ENCODE measurements around the gene FAP. TPM values are rescaled to one million over a fixed set of nuclear protein-coding genes. Genes with fewer than 3 reads are reported as not detected.

Gene FAP
- total RNA-seq, 1 experiment from 2014 or later, result 102 TPM

- no peak for DNase-seq (ENCODE audit: low read depth)
Measured at GRCh38 chr2:162243715-162244114, 470 bp upstream of the FAP start.

DNA sequence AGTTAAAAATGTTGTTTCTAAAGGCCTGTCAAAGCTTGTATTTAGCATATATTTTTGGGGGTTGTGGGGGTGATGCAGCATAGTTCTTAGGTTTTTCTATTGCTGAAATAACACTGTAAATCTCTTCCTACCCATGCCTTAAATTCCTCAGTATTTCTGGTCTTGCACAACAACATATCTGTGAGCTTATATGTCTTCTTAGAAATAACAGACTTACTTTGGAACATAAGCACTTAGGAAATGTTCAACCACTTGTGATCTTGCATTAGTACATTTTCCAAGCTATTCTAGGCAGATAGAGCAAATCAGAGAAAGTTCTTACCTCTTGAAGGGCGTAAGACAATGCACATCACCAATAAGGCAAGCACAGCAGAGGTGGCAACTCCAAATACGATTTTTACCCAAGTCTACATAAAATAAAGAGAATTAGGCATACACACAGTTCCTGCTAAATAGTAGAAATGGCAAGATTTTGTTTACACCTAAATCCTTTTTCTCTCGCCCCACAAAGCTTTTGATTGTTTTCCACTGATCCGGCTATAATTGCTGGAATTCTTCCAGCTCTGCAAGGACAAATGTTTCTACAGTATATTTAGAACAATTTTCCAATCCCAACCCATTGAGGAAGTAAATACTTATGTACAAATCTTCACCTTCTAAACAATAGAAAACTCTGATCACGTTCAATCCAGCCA is 512 bp downstream of the FAP start:
- DNase-seq (ENCODE audit: low read depth), result peak; percentile 75

- DNase-seq (ENCODE audit: low read depth), result no peak
Measured at GRCh38 chr2:162241571-162241970, 1.7 kb downstream of the FAP start.

- DNase-seq (ENCODE audit: low read depth), result no peak
Measured at GRCh38 chr2:162234620-162235462, 8.4 kb downstream of the FAP start.

DNA sequence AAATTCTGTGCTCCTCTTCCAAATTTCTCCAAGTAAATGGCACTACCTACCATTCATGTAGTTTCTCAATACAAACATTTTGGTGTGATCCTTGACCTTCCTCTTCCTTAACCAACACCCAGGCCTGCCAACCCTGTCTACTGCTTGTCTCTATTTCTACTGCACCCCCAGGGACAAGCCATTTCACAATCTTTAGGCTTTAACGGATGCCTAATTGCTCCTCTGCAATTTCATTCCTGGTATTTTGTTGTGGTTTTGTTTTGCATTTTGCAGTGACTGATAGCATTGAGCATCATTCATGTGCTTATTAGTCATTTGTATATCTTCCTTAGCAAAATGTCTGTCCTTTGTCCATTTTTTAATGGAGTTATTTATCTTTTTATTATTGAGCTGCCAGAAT is 10.0 kb downstream of the FAP start:
- peak; percentile 94 for DNase-seq (ENCODE audit: low read depth)

GRCh38 chr2:162232671-162233070 is 10.6 kb downstream of the FAP start:
- no peak for DNase-seq (ENCODE audit: low read depth)

DNA sequence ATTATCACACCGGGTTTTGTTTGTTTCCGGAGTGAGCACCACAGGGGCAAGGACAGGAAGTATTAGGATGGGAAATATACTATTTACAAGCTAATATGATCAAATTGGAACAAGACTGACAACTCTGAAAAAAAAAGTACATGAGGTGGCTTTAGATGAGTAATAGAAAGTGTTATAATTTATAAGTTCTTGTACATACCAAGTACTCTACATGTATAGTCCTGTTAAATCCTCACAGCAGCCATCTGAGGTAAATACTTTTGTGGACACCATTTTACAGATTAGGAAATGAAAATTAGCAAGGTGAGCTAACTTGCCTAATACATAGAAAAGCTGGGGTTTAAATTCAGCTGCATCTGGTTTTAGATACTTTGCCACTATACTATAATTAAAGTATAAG is 11.2 kb downstream of the FAP start:
- DNase-seq (ENCODE audit: low read depth), result no peak

DNA sequence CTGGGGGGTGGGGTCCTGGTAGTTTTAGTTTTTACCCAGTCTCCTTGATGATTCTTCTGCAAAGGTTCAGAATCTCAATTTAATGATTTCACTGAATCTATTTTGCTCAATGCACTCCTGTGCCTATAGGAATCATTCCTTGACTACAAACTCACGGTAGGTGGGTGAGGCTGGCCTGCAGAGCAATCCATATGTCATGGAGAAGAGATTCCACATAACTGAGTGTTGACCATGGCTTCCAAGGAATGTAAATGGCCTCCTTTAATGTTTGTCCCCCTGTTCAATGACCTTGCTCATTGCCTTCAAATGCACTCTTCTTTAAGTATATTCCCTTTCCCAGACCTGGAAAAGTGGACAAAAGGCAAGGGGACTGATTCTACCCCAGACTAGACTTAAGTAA is 12.5 kb downstream of the FAP start:
- DNase-seq (ENCODE audit: low read depth), result no peak

DNA sequence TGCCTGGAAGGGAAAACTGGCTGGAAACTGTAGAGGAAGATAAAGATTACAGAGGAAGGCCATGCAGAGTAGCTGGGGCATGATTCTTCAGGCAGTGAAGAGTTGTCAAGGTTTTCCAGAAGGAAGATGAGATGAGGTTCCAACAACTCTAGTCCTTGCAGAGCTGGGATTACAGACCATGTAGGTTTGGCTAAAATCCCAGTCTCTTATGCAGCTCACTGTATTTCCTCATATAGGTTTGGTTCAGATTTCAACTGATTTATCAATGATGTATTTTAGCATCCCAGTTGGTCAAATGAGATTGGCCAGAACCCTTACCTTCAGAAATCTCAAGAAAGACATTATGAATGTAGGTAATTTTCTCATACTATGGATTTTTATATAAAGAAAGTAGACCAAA is 16.4 kb downstream of the FAP start:
- no peak for DNase-seq (ENCODE audit: low read depth)

- DNase-seq (ENCODE audit: low read depth), result peak; percentile 76
Measured at GRCh38 chr2:162221064-162221463, 22.2 kb downstream of the FAP start.

DNA sequence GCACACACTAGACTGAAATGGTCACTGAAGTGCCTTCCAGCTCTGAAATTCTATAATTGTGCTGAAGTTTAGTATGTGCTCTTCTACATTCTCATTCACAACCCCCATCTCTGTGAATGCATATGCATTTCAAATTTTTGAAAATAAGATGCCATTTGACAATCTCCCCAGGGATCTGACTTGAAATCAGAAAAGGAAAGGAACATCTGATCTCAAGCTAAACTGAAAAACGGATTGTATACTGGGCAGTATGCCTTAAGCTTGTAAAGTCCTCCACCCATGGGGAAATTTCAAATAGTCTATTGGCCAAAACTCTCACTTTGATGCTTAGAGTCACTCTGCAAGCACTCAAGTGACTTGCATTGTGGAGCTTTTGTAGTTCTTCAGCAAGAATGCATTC is 22.9 kb downstream of the FAP start:
- no peak for DNase-seq (ENCODE audit: low read depth)

DNA sequence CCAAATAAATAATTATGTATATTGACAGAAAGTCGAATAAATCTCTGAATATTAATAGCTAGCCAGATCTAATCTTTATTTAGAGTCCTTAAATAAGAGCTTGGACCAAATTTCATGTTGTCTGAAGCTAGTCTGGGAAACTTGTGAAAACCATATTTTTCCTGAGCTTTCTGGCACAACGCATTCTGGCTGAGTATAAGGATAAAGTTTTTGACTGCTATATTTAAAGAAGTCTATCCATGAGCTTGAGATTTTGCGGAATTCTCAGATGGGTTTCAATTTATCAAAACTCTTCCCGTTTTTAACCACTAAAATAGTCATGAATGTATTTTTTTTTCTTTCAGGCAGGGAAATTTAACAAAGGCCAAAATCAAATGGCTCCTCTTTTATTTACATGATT is 23.8 kb downstream of the FAP start:
- DNase-seq (ENCODE audit: low read depth), result no peak

- no peak for DNase-seq (ENCODE audit: low read depth)
Measured at GRCh38 chr2:162217598-162217997, 25.6 kb downstream of the FAP start.

- no peak for DNase-seq (ENCODE audit: low read depth)
Measured at GRCh38 chr2:162215162-162215561, 28.1 kb downstream of the FAP start.

GRCh38 chr2:162212366-162212765 is 30.9 kb downstream of the FAP start:
- no peak for DNase-seq (ENCODE audit: low read depth)

DNA sequence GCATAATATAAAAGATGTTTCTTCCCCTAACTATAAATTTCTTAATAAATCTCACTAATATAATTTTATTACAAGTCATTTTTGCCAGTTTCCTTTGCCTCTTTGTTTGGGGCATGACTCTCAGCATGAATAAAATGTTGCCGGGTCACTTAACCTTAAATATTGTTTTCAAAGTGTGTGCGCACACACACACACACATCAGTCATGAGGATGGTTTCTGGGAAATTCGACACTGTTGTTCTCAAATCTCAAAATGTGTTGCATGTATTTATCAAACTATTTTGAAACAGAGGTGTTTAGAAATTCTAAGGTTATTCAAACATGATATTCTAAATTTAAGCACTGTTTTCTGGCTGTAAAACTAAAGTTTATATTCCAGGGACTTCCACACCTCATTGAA is 31.5 kb downstream of the FAP start:
- peak; percentile 41 for DNase-seq (ENCODE audit: low read depth)

- DNase-seq (ENCODE audit: low read depth), result peak; percentile 36
Measured at GRCh38 chr2:162210385-162210784, 32.9 kb downstream of the FAP start.

GRCh38 chr2:162202203-162202602 is 41.0 kb downstream of the FAP start:
- no peak for DNase-seq (ENCODE audit: low read depth)

DNA sequence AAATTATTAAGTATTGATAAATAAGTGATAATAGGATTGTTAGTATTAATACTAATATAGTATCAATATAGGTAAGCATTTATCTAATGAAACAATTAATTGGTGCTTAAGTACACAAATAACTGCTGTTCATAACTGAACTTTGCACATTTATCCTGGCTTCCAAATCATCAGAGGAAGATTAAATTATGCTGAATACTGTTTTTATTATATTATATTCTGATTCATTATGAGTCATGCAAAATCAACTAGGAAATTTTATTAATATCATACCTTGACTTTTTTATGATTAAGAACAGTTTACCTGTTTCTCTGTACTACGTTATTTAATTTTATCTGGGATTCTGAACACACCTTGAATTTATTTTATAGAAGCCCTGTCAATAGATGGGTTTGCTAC is 42.6 kb downstream of the FAP start:
- no peak for DNase-seq (ENCODE audit: low read depth)

DNA sequence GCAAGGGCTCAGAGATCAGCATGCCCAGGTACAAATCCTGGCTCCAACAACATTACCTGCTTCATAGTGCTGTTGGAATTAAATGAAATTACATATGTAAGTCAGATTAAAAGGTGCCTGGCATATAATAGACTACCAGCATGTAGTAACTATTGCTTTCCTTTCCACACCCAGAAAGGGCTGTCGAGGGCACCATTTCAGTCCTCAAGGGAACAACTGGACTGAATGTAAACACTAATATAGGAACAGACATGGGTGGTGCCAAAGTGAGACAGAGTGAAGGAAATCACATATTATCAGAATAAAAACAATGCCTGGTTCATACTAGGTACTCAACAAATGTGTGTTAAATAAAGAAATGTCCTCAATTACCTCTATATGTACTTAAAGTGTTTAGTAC is 43.3 kb downstream of the FAP start:
- no peak for DNase-seq (ENCODE audit: low read depth)

DNA sequence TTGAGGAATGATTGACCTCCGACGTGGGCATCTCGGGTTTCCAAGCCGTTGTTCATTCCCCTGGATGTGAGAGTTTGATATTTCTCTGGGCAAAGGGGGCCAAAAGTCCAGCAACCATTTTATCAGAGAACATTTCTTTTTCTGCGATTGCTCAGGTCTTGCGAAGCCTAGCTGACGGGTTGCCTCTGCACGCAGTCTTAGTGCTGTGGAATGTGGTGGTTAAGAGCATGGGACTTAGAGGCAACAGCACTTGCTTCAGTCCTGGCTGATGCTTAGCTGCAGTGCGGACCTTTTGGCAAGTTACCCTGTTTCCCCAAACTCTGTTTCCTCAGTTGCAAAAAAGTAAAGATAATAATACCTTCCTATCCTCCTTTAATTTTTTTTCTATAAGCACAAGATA is 45.0 kb downstream of the FAP start:
- no peak for DNase-seq (ENCODE audit: low read depth)

GRCh38 chr2:162197069-162197825 is 46.0 kb downstream of the FAP start:
- DNase-seq (ENCODE audit: low read depth), result peak; percentile 24
